Measurements from ENCODE around the gene PNPO.

Gene PNPO

DNA sequence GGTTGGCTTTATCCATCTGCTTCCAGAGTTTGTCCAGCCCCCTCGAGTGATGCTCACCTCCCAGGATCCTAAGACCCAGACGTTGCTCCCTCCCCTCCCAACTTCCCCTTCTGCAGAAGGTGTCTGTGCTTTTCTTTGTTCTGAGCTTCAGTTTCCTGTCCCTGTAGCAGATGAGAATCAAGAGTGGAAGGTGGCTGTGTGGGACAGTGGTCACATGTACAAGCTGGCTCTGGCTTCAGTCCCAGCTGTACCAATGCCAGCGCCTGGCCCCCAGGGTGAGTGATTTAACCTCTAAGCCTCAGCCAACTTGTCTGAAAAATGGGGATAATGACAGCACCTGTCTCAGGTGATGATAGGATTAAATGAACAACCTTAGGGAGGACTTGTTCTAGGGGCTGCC is 8.6 kb downstream of the PNPO start:
- no peak for DNase-seq (ENCODE audit: low spot score)

DNA sequence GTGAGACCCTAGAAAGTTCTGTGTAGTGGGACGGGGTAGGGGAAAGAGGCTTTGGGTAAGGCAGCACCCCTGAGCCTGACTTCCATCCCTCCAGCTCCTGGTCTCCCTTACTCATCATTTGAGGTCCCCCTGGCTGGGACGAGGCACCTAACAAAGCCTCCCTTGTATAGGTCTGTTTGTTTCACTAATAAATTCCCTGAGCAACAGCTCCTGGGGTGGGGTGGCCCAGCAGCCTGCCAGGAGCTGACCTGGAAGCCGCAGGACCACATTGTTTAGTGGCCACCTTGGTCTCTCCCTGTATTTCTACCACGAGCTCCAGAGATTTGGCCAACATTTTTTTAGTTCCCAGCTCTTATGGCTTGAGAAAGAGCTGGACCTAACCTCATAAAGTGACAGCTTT is 9.1 kb downstream of the PNPO start:
- no peak for DNase-seq (ENCODE audit: low spot score)

DNA sequence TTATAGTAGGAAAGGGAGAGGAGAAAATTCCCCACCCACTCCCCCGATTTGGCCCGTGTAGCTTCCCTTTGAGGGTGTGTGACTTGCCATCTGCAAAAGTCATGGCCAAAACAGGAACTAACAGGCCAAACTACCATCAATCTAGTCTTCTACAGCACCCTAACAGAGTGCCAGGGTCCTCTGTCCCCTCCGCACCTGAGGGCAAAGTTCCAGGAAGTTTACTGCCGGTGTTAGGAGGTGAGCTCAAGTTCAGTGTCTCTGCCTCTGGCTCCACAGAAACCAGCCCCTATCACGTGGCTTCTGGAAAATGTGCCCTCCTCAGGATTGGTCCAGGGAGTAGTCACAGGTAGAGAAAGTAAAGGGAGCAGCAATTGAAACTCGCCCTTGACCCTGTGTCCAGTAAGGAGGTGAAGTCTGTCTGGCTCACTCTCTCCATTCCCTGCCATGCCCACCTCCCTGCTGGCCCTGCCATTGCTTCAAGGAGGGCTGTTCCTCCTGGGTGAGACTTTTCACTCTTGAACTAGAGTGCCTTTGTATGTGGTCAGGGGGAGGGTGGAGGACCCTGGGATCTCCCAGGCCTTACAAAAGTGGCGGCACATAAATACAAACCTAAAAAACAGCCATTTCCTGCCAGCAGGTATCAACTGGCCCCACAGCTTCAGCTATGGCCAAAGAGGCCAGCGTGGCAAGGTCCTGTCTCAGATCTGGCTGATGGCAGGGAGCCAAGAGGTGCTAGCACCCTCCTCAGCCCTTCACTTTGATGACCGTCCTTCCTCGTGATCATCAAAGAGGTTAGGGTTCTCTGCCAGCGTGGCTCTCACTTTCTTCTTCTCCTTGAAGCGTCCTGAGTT is 11.0 kb downstream of the PNPO start:
- DNase-seq (ENCODE audit: low spot score): no peak

DNA sequence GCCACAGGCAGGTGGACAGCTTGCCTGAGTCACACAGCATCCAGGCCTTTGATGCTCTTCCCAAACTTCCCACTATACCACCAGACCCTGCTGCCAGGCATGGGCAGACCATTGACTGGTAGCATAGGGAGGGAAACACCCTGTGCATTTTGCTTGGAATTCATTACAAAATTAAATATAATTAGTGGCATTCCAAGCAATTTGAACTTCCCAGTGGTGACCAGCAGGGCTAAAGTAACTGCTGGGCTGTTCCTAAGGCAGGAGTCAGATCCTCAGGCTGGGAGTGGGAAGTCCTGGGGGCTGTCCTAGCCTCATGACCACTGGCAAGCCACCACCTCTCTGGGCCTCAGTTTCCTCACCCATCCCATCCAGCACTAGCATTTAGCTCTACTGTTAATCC is 12.5 kb downstream of the PNPO start:
- no peak for DNase-seq (ENCODE audit: low spot score)

DNA sequence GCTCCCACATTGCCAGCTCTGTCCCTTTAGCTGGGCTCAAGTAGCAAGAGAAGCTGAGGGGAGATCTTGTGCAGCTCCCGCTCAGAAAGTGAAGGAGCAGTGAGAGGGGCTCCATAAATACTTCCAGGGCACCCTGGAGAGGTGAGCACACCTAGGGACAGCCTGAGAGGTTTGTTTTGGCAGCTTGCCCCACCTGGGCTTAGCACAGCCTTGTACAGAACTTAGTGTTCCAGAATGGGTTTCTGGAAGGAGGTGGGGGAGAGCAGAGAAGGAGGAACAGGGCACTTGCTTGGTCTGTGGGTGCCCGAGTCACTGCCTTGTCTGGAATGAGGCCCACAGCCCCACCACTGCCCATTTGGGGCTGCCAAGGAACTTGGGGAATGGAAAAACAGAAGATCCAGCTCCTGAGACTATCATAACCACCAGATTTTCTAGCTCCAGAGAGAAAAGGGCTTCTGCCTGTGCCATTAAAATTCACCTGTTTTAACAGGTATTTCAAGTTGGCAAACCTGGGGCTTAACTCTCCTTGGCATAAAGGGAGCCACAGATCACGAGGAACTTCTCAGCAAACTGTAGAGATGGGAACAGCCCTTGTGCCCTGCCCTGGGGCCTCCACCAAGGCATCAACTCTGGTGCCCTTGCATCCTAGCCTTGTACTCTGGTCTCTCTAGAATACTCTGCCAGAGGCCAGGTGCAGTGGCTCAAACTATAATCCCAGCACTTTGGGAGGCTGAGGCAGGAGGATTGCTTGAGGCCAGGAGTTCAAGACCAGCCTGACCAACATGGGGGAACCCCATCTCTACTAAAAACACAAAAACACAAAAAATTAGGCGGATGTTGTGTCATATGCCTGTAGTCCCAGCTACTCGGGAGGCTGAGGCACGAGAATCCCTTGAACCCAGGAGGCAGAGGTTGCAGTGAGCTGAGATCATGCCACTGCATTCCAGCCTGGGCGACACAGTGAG is 14.4 kb downstream of the PNPO start:
- no peak for DNase-seq (ENCODE audit: low spot score)

DNA sequence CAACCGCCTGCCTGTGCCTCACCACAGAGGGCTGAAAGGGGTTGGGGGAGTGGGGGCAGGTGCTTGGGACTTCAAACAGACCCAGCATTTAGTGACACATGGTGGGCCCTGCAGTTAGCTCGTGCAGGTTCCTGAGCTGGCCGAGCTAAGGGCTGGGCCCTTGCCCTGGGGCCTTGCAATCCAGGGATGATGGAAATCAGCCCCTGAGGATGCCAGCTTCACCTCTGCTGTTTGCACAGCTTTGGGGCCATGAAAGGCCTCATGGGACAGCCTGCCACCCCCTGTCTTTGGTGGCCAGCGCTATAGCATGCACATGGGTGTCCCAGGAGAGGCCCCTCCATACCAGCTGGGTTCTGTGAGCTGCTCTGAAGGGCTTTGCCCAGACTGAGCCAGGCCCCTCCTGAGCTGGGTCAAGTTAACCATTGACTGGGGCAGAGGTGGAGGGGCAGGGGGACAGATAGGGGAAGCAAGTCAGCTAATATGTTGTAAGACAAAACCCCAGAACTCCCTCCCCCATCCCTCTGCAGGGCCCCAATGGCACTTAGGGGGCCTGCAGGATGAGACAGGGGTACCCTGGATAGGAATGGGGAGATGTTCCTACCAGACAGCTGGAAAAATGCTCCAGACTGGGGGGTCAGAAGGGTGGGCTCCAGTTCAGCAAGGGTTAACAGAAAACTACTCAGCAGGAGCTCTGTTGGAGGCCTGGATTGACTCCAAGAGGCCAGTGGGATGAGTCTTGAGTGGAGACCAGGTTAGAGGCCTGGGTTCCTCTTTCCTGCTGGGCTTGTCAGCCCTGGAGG is 15.6 kb downstream of the PNPO start:
- DNase-seq (ENCODE audit: low spot score): no peak

DNA sequence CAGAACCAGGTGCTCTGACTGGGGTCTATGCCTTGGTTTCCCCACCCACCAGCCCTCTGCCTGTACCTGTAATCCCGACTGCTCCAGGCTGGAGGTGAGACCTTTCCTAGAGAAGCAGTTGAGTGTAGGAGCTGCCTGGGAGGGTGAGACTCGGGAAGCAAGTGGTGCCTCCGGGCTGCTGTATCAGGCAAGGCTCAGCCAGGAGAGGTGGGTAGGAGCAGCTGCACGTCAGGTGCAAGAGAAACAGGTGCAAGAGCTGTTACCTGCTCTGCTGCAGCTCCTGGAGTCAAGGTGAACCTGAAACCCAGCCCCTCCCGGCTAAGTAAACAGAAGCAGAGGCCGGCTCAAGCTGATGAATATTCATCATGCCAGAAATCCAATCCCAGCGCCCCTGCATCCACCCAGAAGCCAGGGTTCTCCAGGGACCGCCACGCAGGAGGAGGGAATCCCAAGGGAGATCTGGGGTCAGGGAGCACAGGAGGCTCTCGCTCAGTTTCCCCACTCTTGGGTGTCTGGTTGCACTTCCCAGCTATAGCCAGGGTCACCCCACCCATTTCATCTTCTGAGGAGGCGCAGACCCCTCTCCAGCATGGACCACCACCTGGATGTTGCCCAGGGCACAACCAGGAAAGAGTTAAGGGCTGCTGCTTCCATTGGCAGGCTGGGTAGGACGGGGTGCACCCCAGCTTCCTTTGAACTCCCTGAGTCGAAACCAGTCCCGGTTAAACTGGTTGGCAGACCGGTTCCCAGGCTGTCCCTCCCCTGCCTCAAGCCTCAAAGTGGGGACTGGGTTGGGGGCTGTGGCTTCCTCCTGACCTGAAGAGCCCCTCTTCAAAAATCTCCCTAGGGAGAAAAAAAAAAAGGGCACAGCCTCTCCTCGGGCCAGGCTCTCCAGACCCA is 16.5 kb downstream of the PNPO start, which contains the start of gene PRR15L:
Gene PRR15L, minus strand, starts transcription at position 293 of the 900 bp plus-strand sequence. CDS start 4,649 bp downstream, outside the sequence.
- no peak for DNase-seq (ENCODE audit: low spot score)

DNA sequence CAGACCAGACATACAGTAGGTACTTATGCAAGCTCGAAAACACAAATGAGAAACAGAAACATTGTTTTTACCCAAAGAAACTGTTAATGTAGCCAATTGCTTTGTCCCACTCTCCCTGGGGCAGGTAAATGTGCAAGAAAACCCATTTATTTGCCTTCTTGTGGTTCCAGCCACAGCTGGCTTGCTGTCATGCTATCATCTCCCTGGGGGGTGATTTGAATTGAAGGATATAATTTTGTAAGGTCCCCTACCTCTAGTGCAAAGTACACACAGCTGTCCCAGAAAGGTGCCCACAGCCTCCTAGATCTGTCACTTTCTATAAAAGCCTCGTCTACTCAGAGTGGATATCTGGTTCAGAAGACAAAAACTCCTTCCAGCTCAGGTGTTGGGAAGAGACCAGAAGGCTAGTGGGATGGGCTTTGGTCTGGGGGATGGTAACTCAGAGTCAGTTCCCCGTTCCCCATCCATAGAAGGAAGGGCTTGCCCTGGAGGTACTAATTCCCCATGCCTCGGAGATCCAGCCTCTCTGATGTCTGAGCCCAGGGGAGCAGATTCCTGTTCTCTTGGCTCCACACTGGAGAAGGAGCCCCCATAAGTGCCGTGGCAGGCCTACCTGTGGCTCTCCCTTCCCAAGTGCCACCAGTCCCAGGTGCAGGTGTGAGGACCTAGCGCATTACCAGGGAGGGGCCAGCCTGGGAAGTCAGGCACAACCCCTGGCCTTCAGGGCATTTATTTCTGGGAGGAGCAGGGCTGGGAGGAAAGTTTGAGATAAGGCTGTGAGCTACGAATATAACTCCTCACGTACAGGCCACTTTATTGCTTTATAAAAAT is 18.7 kb downstream of the PNPO start:
- no peak for DNase-seq (ENCODE audit: low spot score)

DNA sequence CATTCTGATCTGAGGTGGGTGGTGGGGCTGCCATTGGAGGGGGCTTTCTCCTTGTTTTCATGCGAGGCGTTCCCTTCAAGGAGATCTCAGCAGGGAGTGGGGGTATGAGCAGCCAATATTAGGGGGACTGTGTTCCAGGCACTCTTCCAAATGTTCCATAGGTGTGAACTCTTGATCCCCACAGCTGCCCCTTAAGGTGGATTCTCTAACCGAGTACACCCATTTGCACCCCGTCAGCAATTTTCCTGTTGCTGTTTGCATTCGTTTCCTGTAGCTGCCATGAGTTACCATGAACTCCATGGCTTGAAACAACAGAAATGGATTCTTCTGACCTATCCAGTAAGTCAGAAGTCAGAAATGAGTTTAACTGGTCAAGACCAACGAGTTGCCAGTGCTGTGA is 20.0 kb downstream of the PNPO start:
- no peak for DNase-seq (ENCODE audit: low spot score)

DNA sequence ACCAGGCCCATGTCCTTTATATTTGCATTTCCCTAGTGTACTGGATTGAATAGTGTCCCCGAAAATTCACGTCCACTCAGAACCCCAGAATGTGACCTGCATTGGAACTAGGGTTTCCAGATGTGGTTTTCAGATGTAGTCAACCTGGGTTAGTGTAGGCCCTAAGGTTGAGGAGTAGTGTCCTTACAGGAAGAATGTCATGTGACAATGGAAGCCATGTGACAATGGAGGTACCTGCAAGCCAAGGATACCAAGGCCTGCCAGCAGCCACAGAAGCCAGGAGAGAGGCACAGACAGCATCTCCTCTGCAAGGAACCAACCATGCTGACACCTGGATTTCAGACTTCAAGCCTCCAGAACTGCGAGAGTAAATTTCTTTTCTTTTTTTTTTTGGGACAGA is 21.5 kb downstream of the PNPO start:
- DNase-seq (ENCODE audit: low spot score): no peak

DNA sequence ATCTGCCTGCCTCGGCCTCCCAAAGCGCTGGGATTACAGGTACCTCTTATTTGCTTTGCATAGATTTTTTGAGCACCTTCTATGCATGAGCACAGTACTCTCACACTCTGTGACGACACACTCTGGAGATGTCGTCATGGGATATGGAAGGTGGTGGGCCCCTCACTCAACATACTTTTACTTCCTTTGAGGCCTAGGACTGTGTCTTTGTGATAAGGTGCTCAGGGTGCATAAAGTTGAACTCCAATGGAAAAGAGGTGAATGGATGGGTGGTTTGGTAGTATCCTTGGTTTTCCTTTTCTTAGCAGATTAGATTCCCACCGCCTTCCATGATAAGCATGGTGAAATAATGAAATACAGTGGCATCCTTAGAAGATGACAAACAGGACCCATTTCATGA is 23.5 kb downstream of the PNPO start:
- no peak for DNase-seq (ENCODE audit: low spot score)

DNA sequence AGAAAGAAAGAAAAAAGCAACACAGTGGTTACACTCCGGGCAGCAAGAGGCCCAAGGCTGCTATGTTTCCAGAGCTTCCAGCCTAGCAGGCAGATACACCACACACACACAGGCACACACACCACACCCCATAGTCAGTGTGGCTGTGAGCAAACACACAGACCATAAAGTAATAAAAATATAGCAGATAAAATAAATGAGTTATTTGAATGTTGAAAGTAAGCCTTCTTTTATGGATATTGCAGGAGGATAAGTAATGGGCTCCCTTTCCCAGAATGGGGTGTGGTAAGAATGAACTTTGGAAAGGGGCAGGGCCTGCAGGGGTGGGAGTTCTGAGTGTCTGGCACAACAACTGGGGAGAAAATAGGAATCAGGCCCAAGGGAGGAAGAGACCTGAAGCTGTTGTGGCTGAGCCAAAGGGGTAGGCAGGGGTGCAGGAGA is 24.7 kb downstream of the PNPO start:
- peak; percentile 45 for DNase-seq (ENCODE audit: low spot score)

DNA sequence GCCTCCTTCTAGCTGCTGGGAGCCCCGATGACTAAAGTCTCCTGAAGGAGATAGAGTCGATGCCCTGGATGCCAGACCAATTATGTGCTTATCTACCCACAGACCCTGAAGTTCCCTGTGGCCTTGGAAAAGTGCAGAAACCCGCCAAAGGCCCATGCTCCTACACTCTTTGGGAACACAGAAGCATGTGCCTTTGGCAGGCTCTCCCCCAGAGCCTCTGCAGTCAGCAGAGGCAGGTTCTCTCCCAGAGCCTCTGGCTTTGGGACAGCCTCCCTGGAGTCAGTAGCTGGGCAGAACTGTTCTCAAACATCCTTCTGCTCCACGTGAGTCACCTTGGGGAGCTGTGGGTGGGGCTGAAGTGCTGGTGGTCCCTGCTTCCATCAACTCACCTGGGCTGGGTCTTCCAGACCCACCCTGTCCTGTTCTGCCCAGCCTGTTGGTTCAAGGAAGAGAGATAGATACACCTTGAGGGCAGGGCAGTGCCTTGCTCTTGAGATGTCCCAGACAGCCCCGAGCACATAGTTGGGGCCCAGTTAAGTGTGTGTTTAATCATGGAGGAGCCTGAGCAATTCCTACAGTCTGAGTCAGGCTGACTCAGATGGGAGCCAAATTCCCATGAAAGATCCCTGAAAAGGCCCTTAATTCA is 26.4 kb downstream of the PNPO start:
- DNase-seq (ENCODE audit: low spot score): peak; percentile 72

DNA sequence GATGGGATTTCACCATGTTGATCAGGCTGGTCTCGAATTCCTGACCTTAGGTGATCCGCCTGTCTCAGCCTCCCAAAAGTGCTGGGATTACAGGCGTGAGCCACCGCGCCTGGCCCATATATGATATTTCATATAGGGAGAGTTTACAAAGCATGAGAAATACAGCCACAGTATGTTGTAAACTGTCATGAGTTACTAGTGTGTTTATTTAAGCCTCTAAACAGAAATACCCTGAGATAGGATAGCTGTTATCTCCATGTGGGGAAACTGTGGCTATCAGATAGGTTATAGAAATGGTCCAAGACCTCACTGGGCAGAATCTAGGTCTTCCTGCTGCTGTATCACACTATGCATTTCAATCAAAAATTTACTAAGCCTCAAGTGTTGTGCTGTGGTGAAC is 27.5 kb downstream of the PNPO start:
- DNase-seq (ENCODE audit: low spot score): no peak

DNA sequence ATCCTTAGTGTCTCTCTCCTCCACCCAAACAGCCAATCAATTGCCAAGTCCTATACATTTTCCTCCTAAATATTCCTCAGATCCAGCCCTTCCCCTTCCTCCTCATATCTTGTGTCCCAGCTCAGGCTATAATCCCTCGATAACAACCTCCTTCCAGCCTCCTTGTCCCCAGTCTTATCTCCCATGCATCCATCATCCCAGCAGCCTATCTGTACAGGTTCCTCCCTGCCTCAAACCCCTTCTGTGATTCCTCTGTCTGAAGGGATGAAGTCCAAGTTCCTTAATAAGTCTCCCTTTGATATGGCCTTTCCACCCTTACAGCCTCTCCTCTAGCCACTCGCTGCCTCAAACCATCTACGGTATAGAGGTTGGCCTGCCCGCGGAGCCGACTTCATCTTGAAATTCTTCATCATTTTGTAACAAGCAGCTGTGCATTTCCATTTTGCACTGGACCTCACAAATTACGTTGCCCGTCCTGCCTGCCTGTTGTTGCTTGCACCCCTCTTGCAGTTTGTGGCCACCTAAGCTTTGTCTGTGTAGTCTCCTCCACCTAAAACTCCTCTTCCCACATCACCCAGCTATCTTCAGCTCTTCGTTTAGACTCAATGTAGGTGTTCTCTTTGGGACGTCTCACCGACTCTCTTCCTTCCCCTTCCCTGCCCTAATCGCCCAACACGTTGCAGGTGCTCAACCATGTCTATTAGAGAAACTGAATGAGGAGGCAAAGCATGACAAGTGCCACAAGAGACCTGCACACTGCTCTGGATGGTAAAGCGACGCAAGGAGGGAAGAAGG is 28.8 kb downstream of the PNPO start:
- no peak for DNase-seq (ENCODE audit: low spot score)

DNA sequence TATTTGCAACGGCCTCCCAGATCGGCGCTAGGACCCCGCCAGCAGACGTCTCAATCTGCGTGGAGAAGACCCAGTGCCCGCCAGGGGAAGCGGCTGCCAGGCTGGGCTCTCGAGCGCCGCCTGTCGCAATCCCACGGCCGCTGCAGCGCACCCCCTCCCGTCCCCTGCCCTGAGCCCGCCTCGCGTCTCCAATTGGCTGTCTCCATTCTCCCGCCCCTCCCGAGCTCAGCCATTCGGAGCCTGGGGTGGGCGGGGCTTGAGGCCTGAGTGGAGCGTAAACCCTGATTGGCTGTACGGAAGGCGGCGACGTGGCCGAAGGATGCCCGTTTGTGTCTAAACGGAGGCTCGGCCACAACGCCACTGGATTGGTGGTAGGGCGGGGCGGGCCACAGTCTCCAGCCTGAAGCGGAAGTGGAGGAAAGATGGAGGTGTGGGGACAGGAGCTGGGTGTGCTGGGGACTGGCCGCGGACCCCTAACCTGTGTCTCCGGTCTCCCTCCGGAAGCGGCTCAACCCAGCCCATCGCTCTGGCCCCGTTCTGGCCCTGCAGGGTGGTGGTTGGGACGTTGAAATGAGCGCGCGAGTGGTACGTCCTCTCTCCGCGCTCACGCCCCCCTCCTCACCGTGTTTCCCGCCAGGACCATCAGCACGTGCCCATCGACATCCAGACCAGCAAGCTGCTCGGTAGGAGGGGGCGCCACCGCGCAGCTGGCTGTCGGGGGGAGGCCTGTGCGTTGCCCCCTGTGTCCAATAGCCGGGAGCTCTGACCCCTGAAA is 29.5 kb downstream of the PNPO start, which contains the start of gene CDK5RAP3:
Gene CDK5RAP3, plus strand, starts transcription at position 389 of the 775 bp plus-strand sequence. Its CDS starts 34 bp downstream, at position 423.
- peak; percentile 98 for DNase-seq (ENCODE audit: low spot score)

DNA sequence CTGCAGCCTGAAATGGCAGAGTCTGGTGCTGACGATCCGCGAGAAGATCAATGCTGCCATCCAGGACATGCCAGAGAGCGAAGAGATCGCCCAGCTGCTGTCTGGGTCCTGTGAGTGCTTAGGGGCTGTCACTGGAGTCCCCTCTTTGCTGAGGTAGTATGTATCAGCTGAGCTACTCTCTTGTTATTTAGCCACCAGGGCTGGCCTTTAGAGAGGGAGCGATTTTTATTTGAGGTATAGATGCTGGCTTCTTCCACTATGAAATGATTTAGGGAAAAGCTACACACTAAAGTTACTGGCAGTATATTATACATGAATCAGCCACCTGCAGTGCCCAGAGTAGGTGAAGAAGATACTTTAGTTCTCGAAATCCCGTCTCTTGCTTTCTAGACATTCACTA is 32.2 kb downstream of the PNPO start:
- no peak for DNase-seq (ENCODE audit: low spot score)

All from AG20443 (cell line).